Measurements from ENCODE around the gene FGD6.

FGD6 gene

GRCh38 chr12:95151406-95151805 lies 65.9 kb downstream of the FGD6 start:
- no peak for TF ChIP-seq CTCF (IDR thresholded peaks at IDR 0.05; ENCODE audit: low read depth, low read length)
- no peaks in the 10 kb centered on the region for H3K36me3 ChIP-seq
- no peak overlapping the region for H3K4me3 ChIP-seq (ENCODE audit: low read depth, low read length)
- no peaks in the 10 kb centered on the region for H3K27me3 ChIP-seq
- H3K9me3 ChIP-seq: no peaks in the 10 kb centered on the region
- H3K4me1 ChIP-seq: peaks cover 7% of the 10 kb centered on the region
- DNase-seq: no peak

DNA sequence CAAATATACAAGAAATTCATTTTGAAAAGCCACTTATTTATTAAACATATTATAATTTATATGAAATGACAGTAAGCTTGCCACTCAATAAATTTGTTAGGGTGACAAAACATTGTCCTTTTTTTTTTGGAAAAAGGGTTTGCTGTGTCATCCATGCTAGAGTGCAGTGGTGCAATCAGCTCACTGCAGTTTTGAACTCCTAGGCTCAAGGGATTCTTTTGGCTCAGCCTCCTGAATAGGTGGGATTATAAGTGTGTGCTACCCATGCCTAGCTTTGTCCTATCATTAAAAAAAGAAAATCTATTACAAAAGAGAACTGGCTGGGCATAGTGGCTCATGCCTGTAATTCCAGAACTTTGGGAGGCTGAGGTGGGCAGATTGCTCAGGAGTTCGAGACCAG lies 66.8 kb downstream of the FGD6 start:
- Histone ChIP-seq H3K4me3 (ENCODE audit: low read depth, low read length) (no peak overlapping the region), H3K36me3 (no peaks in the 10 kb centered on the region), H3K4me1 (peaks cover 14% of the 10 kb centered on the region), H3K27me3 (no peaks in the 10 kb centered on the region), H3K9me3 (no peaks in the 10 kb centered on the region)
- no peak for DNase-seq
- no peak for TF ChIP-seq CTCF (IDR thresholded peaks at IDR 0.05; ENCODE audit: low read depth, low read length)

DNA sequence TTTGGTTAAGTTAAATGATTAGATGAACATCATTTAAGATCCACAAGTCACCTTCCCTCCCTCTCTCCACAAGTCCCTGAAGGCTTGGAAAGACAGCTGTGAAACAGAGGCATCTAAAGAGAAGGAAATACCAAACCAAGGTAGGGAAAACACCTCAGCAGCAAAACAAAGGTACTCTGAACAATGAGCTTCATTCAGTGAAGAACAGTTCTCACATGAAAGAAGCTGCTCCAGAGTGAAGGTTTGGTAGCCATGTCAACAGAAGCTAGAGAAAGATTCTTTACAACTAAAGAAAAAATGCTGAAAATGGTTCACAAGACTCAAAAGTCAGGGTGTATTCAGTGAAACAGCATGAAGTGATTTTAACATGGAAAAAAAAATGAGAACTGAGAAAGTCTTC lies 69.4 kb downstream of the FGD6 start:
- Histone ChIP-seq H3K27me3 (no peaks in the 10 kb centered on the region), H3K4me1 (peaks cover 14% of the 10 kb centered on the region), H3K36me3 (no peaks in the 10 kb centered on the region), H3K9me3 (no peaks in the 10 kb centered on the region), H3K4me3 (ENCODE audit: low read depth, low read length) (no peak overlapping the region)
- DNase-seq: no peak
- TF ChIP-seq CTCF (IDR thresholded peaks at IDR 0.05; ENCODE audit: low read depth, low read length): no peak

- Histone ChIP-seq H3K36me3 (no peaks in the 10 kb centered on the region), H3K9me3 (no peaks in the 10 kb centered on the region), H3K4me1 (peaks cover 14% of the 10 kb centered on the region), H3K4me3 (ENCODE audit: low read depth, low read length) (no peak overlapping the region), H3K27me3 (no peaks in the 10 kb centered on the region)
- DNase-seq: peak; percentile 83
- TF ChIP-seq CTCF (IDR thresholded peaks at IDR 0.05; ENCODE audit: low read depth, low read length): no peak
Measured at GRCh38 chr12:95146769-95147168, 70.5 kb downstream of the FGD6 start.

- H3K9me3 ChIP-seq: no peaks in the 10 kb centered on the region
- no peaks in the 10 kb centered on the region for H3K27me3 ChIP-seq
- no peaks in the 10 kb centered on the region for H3K36me3 ChIP-seq
- no peak for TF ChIP-seq CTCF (IDR thresholded peaks at IDR 0.05; ENCODE audit: low read depth, low read length)
- DNase-seq: no peak
- peaks cover 14% of the 10 kb centered on the region for H3K4me1 ChIP-seq
- no peak overlapping the region for H3K4me3 ChIP-seq (ENCODE audit: low read depth, low read length)
Measured at GRCh38 chr12:95143621-95144205, 73.6 kb downstream of the FGD6 start.

- Histone ChIP-seq H3K4me3 (ENCODE audit: low read depth, low read length) (no peak overlapping the region), H3K4me1 (peaks cover 14% of the 10 kb centered on the region), H3K36me3 (no peaks in the 10 kb centered on the region), H3K9me3 (no peaks in the 10 kb centered on the region), H3K27me3 (no peaks in the 10 kb centered on the region)
- no peak for TF ChIP-seq CTCF (IDR thresholded peaks at IDR 0.05; ENCODE audit: low read depth, low read length)
- DNase-seq: no peak
Measured at GRCh38 chr12:95142431-95143151, 74.7 kb downstream of the FGD6 start.

Measured in BE2C (cell line).